T-helper 1 cell (primary cell): ENCODE measurements around the gene MERTK.
A peak's percentile ranks its signal among the peaks of the same experiment; 100 is the strongest.
"Not testable (repeated sequence)": the region's sequence is repeated elsewhere in the genome, so short reads cannot be mapped to it uniquely, and the experiment has no call there.

Experiments
- DNase-seq, 5 donors: peaks; one replicate each; pipeline ENCODE4 v3.0.0-alpha.2; 2012 to 2020

Gene MERTK

DNA sequence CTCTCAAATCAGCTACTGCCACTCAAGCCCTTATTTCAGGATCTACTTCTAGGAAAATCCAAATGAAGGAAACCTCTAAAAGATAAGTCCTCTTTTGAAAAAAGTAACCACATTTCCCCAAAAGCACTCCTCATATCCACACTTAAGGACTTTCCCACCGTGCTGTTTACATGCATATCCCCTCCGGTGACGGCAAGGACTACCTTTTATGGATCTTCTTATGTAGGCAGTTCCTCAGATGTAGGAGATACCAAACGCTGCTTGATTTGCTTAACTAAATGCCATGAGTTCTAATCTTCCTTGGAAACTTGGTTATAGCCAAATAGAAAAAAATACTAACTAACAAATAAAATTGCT lies 149.8 kb downstream of the MERTK start:
- DNase-seq, result no peak

DNA sequence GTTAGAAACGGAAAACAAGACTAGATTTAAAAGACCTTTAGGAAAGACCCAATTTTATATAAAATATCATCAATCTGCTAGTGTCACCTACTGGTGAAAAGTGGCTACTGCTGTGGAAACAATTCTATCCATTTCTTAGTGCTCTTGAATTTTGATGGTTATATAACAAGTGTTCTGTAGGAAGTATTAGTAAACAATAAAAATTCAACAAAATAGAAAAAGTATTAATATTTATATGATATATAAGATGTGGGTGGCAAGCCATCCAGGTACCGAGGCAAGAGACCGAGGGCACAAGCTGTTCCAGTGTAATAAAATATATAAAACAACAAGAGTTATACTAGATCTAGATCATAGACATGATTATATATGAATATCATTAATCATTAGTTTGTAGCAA lies 150.5 kb downstream of the MERTK start:
- DNase-seq, result peak in 3 of 5 donors; percentile 18 to 39 (median 24)

DNA sequence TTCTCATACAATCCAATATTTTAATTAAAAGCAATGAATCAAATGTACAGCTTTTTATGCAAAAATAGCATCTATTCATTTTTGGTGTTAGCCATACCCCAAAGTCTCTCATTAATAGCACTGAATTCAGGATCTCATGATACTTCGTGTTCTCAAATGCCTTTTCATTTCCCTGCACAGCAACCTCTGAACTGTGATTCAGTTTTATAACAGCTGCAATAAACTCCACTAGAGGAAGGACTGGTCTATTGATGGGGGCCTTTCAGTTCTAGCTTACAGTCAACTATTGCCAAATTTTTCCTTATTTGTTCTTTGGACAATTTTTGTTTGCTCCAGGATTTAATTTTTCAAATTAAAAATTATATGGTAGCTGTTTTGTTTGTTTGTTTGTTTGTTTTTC lies 151.9 kb downstream of the MERTK start:
- DNase-seq, result no peak

DNA sequence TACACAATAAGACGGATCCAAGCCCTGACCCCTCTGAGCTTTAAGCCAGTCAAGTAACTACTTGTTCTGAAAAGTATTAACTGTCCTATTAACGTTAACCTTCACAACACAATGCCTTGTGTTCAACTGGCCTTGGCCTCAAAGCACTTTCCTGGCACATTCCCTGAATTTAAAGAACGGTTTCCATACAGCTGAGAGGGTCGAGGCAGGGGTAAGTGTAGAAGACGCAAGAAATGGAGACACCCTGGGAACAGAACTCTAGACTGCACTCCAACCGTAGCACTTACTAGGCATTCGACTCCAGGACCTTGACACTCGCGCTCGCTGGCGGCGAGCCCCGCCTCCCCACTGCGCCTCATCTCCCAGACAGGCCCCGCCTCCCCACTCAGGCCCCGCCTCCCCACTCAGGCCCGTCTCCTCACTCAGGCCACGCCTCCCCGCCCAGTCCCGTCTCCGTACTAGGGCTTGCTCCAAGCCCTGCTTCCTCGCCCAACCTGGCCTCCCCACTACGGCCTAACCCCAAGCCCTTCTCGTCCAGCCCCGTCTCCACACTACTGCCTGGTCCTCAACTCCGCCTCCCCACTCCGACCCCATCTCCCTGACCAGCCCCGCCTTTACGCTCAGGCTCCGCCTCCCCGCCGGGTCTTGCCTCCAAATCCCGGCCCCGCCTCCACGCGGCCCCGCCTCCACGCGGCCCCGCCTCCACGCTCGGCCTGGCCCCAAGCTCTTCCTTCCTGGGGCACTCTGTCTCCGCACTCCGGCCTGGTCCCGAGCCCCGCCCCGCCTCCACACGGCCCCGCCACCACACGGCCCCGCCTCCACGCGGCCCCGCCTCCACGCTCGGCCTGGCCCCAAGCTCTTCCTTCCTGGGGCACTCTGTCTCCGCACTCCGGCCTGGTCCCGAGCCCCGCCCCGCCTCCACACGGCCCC lies 155.8 kb downstream of the MERTK start:
- DNase-seq, result peak; percentile 96 to 98 (median 97)

DNA sequence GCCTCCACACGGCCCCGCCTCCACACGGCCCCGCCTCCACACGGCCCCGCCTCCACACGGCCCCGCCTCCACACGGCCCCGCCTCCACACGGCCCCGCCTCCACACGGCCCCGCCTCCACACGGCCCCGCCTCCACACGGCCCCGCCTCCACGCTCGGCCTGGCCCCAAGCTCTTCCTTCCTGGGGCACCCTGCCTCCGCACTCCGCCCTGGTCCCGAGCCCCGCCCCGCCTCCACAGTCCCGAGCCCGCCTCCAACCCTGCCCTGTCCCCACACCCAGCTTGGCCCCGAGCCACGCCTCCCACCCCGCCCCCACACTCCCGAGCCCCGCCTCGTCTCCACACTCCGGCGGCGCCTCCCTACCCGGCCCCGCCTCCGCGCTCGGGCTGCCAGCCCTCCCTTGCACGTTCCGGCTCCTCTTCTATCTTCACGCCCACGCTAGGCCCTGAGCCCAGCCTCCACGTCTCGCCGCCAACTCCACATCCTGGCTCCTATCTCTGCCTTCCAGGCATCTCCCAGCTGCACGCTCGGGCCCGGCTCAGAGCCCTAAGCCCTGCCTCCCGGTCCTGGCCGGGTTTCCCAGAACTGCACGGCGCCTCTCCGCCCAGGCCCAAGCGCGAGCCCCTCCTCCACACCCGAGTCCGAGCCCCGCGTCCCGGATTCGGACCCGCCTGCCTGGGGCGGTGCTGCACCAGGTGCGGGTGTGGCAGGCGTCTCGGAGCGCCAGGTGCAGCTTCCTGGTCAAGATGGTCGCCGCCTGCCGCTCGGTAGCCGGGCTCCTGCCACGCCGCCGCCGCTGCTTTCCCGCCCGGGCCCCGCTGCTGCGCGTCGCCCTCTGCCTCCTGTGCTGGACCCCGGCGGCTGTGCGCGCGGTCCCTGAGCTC lies 156.7 kb downstream of the MERTK start, which contains the start of gene TMEM87B:
Gene TMEM87B, plus strand, starts transcription at position 423 of the 883 bp plus-strand sequence. Its CDS starts 323 bp downstream, at position 746.
- peak; percentile 97 to 99 (median 98) for DNase-seq

DNA sequence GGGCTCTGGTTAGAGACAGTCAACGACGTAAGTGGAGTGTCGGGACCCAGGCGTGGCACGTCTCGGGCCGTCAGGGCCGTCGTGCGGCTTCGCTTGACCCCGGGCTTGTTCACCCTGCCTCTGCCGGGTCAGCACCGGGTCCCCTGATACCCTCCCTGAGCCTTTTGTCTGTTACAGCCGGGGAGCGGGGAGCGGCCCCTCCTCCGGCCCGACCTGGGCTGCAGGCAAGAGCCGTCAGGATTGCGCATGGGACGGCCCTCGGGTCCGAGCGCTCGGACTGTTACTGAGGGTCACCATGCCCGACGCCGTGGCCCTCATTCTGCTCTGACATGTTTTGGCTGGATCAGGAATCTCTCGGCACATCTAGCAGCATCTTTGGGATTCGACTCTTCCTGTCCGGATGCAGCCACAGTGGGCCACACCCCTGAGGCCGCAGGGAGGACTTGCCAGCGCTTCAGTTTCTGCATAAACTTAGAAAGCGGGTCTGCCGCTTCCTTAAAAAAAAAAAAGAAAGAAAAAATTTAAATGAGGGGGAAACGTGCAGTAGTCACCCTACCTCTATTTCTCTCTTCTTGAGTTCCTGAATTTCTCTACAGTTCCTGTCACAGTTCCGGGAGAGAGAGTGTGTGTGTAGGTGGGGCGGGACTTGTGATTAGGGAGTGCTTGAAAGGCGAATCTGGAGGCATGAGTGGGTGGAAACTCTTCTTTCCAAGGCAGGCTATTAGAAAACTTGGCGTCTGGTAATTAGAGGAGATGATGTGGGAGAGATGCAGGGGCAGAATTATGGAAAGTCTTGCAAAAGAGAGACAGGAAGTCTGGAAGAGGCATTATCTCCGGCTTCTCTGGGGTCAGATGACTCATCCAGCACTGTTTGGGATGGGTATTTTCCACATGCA lies 157.6 kb downstream of the MERTK start:
- peak in 4 of 5 donors; percentile 13 to 43 (median 18) for DNase-seq

DNA sequence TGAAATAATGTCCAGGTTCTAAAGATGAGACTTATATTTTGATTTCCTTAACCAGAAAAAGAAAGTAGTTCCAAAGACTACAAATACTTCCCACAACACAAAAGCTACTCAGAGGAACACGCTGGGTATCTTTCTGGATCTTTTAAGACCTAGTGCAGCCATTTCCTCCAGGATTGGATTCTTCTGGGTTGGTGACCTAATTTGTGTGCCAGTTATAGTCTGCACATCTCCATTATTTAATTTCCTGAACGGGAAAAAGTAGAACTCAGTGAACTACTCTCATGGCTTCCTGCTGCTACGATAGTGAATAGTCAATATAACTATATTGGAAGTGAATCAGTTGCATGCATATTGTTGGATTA lies 158.2 kb downstream of the MERTK start:
- DNase-seq, result no peak

DNA sequence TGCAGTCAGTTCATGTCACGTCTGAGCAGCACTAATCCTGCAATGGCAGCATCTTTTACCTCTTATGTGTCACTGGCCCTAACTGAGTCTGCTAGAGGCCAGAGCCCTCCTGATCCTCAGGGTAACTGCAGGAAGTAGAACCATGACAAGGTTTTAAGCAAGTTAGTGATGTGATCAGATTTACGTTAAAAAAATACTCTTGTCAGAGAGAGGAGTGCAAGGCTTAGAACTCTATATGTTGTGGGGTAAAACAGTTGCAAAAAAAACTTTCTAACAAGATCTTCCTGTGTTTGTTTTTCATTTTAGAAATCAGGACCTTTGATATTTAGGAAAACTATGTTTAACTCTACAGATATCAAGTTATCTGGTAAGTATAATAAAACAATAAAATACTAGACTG lies 161.3 kb downstream of the MERTK start:
- DNase-seq, result no peak

DNA sequence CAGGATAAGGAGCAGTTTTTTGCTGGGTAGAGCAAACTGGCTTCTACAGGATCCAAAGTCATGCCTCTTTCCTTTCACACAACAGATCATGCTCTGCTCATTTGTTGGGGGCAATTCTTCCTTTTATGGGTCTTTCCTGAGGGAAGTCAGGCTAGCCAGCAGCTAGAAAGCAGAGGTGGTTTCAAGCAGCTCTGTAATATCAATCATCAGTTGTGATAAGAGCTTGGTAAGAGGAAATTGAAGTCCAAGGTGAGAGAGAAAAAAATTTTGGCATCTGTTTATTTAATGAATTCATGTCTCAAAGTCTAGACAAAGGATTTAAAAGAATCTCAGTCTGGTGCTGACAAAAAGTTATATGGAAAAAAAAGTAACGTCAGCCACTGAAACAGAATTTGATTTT lies 162.9 kb downstream of the MERTK start:
- no peak for DNase-seq

DNA sequence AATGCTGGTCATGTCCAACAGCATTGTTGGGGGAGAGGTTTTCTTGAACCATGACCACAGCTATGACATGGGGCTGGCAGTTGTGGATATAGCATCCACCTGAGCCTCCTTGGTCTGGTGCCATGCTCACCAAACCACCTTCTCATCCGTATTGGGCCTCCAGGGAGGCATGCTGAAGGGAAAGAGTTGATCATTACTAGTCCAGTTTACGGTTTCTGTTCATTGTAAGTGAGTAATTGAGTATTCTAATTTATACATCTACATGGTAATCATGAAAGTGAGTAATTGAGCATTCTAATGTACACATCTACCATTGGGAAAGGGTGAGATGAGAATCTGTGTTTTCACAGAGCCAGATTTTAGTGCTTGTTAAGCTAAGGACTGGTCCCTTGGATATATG lies 163.4 kb downstream of the MERTK start:
- no peak for DNase-seq

DNA sequence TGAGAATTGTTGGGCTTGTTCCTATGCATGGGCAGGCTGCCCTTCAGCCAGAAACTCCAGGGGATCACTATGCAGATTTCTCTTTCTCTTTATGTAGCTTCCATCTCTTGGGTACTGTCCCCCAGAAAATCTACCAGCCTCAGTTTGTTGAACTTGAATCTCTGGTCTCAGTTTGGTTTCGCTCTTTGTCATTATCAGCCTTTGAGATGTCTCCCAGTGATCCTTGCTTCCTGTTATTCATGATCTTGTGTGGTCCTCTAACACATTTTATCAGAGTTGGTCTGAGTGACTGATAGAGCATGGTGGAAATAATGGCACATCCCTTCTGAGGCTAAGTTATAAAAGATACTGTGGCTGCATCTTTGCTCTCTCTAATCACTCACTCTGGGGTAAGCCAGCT lies 164.5 kb downstream of the MERTK start:
- DNase-seq, result peak in 1 of 5 donors; percentile 13

DNA sequence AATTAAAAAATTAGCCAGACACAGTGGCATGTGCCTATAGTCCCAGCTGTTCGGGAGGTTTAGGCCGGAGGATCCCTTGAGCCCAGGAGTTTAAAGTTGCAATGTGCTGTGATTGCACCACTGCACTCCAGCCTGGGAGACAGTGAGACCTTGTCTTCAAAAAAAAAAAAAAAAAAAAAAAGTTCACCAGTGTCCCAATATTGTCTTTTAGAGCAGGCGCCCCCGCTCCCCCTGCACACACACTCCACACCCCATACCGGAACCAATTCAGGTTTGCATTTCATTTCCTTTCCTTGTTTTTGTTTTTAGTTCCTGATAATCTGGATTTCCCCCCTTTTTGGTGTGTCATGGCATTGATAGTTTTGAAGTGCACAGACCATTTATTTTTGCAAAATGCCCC lies 167.1 kb downstream of the MERTK start:
- no peak for DNase-seq

DNA sequence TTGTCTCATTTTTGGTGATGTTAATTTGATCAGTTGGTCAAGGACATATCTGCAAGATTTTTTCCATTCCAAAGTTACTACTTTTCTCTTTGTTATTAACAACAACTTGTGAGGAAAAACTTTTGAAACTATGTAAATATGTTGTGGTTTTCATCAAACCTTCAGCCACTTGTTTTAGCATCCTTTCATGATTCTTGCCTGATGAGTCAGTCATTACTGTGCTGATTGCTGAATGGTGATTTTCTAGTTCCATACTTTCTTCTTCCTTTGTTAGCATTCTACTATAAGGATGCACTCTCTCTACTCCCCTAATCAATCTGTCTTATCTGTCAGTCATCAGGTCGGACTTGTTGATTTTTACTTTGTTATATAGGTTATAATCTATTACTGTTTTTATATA lies 167.6 kb downstream of the MERTK start:
- DNase-seq, result no peak

DNA sequence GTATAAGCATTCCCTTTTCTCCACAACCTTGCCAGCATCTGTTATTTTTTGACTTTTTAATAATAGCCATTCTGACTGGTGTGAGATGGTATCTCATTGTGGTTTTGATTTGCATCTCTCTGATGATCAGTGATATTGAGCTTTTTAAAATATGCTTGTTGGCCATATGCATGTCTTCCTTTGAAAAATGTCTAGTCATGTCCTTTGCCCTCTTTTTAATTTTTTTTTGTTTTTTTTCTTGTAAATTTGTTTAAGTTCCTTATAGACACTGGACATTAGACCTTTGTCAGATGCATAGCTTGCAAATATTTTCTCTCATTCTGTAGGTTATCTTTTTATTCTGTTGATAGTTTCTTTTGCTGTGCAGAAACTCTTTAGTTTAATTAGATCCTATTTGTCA lies 171.4 kb downstream of the MERTK start:
- DNase-seq, result not testable (repeated sequence)

DNA sequence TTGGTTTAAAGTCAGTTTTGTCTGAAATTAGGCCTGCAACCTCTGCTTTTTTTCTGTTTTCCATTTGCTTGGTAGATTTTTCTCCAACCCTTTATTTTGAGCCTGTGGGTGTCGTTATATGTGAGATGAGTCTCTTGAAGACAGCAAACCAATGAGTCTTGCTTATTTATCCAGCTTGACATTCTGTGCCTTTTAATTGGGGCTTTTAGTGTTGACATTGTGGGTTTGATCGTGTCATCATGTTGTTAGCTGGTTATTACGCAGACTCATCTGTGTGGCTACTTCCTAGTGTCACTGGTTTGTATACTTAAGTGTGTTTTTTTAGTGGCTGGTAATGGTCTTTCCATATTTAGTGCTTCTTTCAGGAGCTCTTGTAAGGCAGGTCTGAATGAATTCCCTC lies 175.5 kb downstream of the MERTK start:
- DNase-seq, result no peak

DNA sequence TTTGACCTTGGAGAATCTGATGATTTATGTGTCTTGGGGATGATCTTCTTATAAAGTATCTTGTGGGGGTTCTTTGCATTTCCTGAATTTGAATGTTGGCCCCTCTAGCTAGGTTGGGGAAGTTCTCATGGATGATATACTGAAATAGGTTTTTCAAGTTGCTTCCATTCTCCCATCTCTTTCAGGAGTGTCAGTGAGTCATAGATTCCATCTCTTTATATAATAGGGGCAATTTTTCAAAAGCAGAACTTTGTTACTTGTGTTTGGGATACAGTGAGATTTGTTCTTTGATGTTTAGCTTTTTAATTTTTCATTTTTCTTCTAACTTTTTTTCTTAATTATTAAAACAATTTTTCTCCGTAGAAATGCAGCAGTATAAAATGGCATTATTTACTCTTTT lies 176.1 kb downstream of the MERTK start:
- DNase-seq, result no peak

DNA sequence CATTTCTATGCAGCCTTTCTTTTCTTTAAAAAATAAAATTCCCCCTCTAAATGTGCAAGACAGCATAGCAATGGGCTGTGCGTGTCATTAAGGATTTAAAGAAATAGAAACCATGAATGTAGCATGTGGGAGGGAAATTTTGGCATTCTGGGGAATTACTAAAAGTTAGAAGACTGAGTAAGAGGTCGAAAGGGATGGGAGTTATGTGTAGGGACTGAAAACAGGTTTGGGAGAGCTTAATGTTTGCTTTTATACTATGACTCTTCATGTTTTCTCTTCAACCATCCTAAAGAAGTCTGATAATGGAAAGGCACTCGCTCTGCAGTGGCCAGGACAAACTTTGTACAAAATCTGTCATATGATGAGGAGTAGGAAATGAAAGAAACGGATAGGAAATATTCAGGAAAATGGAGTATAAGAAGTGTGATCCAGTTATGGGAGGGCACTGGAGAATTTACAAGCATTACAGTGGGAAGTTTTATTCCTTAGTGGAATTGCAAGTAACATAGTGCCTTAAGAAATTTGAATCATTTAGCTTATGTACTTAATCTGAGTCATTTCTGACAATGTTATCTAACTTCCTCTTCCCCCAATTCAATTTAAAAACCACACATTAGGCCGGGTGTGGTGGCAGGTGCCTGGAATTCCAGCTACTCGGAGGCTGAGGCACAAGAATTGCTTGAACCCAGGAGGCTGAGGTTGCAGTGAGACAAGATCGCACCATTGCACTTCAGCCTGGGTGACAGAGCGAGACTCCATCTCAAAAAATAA lies 177.3 kb downstream of the MERTK start:
- DNase-seq, result no peak

DNA sequence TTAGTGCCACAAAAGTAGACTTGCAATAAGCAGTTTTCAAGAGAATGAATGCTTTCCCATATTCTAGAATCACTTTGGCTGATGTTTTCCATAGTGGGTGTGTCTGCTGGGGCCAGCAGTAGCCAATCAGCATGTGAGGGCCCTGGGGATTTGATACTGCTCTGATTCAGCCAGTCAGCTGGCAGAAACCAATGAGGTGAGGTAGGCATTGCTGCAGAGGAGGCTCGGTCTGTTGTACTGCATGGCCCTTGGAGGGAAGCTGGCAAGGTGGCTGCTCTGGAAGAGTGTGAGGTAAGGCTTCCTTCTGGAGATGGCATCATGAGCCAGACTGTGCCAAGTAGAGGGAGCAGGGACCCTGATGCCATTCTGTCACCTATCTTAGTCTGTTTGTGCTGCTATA lies 179.4 kb downstream of the MERTK start:
- DNase-seq, result no peak
